ENCODE results near the gene CCR5AS.

The CCR5AS gene

DNA sequence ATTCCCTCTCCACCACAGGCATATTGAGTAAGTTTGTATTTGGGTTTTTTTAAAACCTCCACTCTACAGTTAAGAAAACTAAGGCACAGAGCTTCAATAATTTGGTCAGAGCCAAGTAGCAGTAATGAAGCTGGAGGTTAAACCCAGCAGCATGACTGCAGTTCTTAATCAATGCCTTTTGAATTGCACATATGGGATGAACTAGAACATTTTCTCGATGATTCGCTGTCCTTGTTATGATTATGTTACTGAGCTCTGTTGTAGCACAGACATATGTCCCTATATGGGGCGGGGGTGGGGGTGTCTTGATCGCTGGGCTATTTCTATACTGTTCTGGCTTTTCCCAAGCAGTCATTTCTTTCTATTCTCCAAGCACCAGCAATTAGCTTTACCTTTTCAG, 37.7 kb downstream of the CCR5AS start:
- Mint-ChIP-seq H3K4me3 (no peak overlapping the region), H3K9me3 (no peaks in the 10 kb centered on the region), H3K27ac (no peak overlapping the region), H3K36me3 (ENCODE audit: low read depth) (no peaks in the 10 kb centered on the region), H3K27me3 (peaks cover 2% of the 10 kb centered on the region), H3K4me1 (peaks cover 34% of the 10 kb centered on the region)
- TF ChIP-seq, protein P1, sequence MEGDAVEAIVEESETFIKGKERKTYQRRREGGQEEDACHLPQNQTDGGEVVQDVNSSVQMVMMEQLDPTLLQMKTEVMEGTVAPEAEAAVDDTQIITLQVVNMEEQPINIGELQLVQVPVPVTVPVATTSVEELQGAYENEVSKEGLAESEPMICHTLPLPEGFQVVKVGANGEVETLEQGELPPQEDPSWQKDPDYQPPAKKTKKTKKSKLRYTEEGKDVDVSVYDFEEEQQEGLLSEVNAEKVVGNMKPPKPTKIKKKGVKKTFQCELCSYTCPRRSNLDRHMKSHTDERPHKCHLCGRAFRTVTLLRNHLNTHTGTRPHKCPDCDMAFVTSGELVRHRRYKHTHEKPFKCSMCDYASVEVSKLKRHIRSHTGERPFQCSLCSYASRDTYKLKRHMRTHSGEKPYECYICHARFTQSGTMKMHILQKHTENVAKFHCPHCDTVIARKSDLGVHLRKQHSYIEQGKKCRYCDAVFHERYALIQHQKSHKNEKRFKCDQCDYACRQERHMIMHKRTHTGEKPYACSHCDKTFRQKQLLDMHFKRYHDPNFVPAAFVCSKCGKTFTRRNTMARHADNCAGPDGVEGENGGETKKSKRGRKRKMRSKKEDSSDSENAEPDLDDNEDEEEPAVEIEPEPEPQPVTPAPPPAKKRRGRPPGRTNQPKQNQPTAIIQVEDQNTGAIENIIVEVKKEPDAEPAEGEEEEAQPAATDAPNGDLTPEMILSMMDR (IDR thresholded peaks at IDR 0.05): no peak
- DNase-seq (no peak), ATAC-seq (ENCODE audit: low read depth) (no peak)
- ChIA-PET POLR2A (interaction anchor here (0.6 to 1.8 kb wide), 2 partner anchors 77 to 92 kb away, joined by 3 to 5 read pairs; no protein-coding TSS in a partner anchor), CTCF (interaction anchor here (0.6 to 6.5 kb wide), 23 partner anchors 9 to 709 kb away, joined by 3 to 129 read pairs (median 8); partner anchors contain the start of genes CCR1 and CCR2)
- intact Hi-C loops (cut with micrococcal nuclease): loop anchor here (2.0 kb wide), 3 partner anchors 160 to 430 kb away; partner anchors contain the start of gene CCR1

DNA sequence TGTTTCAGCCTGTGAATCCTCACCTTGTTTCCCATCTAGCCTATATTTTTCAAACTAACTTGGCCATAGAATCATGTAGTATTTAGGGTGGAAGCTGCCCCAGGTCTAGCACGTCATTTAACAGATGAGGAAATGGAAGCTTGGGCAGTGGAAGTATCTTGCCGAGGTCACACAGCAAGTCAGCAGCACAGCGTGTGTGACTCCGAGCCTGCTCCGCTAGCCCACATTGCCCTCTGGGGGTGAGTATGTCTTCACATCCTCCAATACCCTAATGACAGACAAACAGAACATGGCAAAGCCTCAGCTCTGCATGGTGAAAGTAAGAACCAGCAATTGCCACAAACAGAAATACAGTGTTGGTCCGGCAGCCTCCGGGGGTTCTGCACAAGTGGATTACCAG, 38.3 kb downstream of the CCR5AS start:
- intact Hi-C loops (cut with micrococcal nuclease): loop anchor here (1.0 to 2.0 kb wide), 6 partner anchors 92 to 430 kb away; partner anchors contain the start of gene CCR1
- peak; percentile 91 for ATAC-seq (ENCODE audit: low read depth)
- peak overlapping the region; percentile 7 for H3K4me3 Mint-ChIP-seq

GRCh38 chr3:46367811-46368210, 39.1 kb downstream of the CCR5AS start:
- DNase-seq (no peak), ATAC-seq (ENCODE audit: low read depth) (no peak)
- no peaks in the 10 kb centered on the region for H3K36me3 Mint-ChIP-seq (ENCODE audit: low read depth)
- H3K27me3 Mint-ChIP-seq: peaks cover 2% of the 10 kb centered on the region
- H3K9me3 Mint-ChIP-seq: no peaks in the 10 kb centered on the region
- ChIA-PET POLR2A (interaction anchor here (0.6 to 1.5 kb wide), 2 partner anchors 68 to 287 kb away, joined by 3 to 5 read pairs; no protein-coding TSS in a partner anchor), CTCF (interaction anchor here (0.6 to 6.5 kb wide), 20 partner anchors 10 to 428 kb away, joined by 3 to 129 read pairs (median 8); partner anchors contain the start of genes CCR1, CCR5AS and CCRL2)
- no peak overlapping the region for H3K4me3 Mint-ChIP-seq
- H3K27ac Mint-ChIP-seq: no peak overlapping the region
- peaks cover 34% of the 10 kb centered on the region for H3K4me1 Mint-ChIP-seq
- TF ChIP-seq, protein P1 (IDR thresholded peaks at IDR 0.05): no peak
- intact Hi-C loops (cut with micrococcal nuclease): loop anchor here (1.0 to 2.0 kb wide), 6 partner anchors 92 to 429 kb away; partner anchors contain the start of gene CCR1

More for the DNA sequence above, 38.3 kb downstream of the CCR5AS start:
- peaks cover 2% of the 10 kb centered on the region for H3K27me3 Mint-ChIP-seq
- CTCF ChIA-PET: interaction anchor here (0.6 to 6.5 kb wide), 26 partner anchors 9 to 709 kb away, joined by 3 to 129 read pairs (median 6); partner anchors contain the start of genes CCR1 and CCR2
- peak; percentile 33 for DNase-seq
- H3K4me1 Mint-ChIP-seq: peaks cover 34% of the 10 kb centered on the region
- H3K27ac Mint-ChIP-seq: no peak overlapping the region
- no peaks in the 10 kb centered on the region for H3K36me3 Mint-ChIP-seq (ENCODE audit: low read depth)
- TF ChIP-seq, protein P1 (IDR thresholded peaks at IDR 0.05): no peak
- POLR2A ChIA-PET: interaction anchor here (0.6 to 1.8 kb wide), 5 partner anchors 69 to 288 kb away, joined by 3 to 5 read pairs (median 3); no protein-coding TSS in a partner anchor
- no peaks in the 10 kb centered on the region for H3K9me3 Mint-ChIP-seq

GRCh38 chr3:46365737-46366524, 40.9 kb downstream of the CCR5AS start:
- no peaks in the 10 kb centered on the region for H3K27me3 Mint-ChIP-seq
- ChIA-PET CTCF (no interaction called here), POLR2A (no interaction called here)
- intact Hi-C loops (cut with micrococcal nuclease): no loop called here
- H3K36me3 Mint-ChIP-seq (ENCODE audit: low read depth): no peaks in the 10 kb centered on the region
- peaks cover 43% of the 10 kb centered on the region for H3K4me1 Mint-ChIP-seq
- ATAC-seq (ENCODE audit: low read depth): no peak
- no peak for DNase-seq
- TF ChIP-seq, protein P1 (IDR thresholded peaks at IDR 0.05): no peak
- no peak overlapping the region for H3K27ac Mint-ChIP-seq
- H3K4me3 Mint-ChIP-seq: no peak overlapping the region
- H3K9me3 Mint-ChIP-seq: no peaks in the 10 kb centered on the region

- CTCF ChIA-PET: interaction anchor here (1.6 to 1.9 kb wide), 2 partner anchors 19 to 426 kb away, joined by 3 to 4 read pairs; no protein-coding TSS in a partner anchor
- Mint-ChIP-seq H3K4me1 (peaks cover 46% of the 10 kb centered on the region), H3K27me3 (no peaks in the 10 kb centered on the region), H3K36me3 (ENCODE audit: low read depth) (no peaks in the 10 kb centered on the region), H3K9me3 (no peaks in the 10 kb centered on the region), H3K4me3 (no peak overlapping the region), H3K27ac (no peak overlapping the region)
- no peak for ATAC-seq (ENCODE audit: low read depth)
- no peak for DNase-seq
- intact Hi-C loops (cut with micrococcal nuclease): no loop called here
- TF ChIP-seq, protein P1 (IDR thresholded peaks at IDR 0.05): no peak
- POLR2A ChIA-PET: no interaction called here
These were observed 41.8 kb downstream of the CCR5AS start for GRCh38 chr3:46365041-46365440.
